Medulla oblongata (tissue), 1 donor: ENCODE results near the gene TRIM43B.
"Not testable (repeated sequence)": the region's sequence is repeated elsewhere in the genome, so short reads cannot be mapped to it uniquely, and the experiment has no call there.

ENCODE experiments used
- DNase-seq: peaks from one replicate; pipeline ENCODE4 v3.0.0-alpha.2; 2015; ENCODE audit errors: extremely low spot score

Gene TRIM43B

DNA sequence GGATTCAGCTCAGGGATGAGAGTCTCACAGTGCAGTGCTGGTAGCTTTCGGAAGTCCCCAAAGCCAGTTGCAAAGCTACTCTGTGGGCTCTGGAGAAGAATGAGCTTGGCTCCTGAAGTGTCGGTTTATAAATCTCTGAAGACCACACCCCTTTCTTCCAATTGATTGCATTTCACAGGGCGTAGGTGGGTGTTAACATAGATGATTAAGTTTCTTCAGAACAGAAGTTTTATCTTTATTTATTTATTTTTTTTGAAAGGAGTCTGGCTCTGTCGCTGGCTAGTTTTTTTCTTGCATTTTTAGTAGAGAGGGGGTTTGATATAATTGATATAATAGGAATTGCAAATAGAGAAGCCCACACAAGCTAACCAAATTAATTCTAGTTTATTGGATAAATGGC, at the start of gene TRIM43B:
Gene TRIM43B, minus strand, starts transcription at position 101 of the 400 bp plus-strand sequence. CDS start 2,040 bp downstream, outside the sequence.
- not testable (repeated sequence) for DNase-seq

- DNase-seq = no peak
Measured at GRCh38 chr2:95531254-95531771, 46.8 kb upstream of the TRIM43B start.

GRCh38 chr2:95530734-95531133, 46.2 kb upstream of the TRIM43B start:
- no peak for DNase-seq

DNA sequence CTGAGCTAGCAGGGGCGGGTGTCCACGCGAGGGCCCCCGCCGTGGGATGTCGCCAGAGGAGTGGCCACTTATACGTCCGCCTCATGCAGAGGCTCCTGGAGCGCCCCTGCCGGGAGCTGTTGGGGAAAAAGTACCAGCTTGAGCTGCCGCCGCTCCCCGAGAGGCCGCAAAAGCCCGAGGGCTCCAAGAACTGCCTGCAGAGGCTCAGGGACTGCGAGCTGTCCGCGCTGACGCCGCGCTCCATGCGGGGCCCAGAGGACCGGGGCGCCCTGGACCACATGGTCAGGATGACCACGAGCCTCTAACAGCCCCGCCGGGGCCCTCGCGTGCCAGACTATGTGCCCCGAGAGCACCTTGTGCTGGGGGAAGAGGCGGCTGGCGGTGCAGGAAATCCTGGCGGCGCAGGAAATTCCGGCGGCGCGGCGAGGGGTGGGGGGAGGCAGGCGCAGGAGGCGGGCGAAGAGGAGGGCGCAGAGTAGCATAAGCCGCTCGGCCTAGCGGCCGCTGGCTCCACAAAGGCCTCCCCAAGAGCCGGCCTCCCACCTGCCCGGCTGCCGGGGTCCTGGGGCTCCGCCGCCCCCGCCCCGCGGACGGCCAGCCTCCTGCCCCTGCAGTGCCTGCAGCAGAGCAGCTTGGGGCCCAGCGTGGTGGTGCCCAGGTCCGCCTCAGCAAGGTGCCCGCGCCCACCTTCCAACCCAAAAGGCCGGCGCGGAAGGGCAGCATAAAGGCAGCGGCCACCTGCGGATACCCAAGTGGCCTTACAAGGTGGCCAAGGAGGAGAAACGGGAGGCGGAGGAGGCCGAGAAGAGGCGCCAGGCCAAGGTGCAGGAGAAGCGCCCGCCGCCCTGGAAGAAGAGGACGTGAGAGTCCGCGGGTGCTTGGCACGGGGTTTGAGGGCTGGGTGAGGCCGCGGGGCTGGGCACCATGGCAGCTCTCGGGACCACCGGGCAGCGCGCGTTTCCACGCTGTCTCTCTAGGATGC, 42.1 kb upstream of the TRIM43B start:
- DNase-seq = peak; percentile 72

- peak; percentile 71 for DNase-seq
Measured at GRCh38 chr2:95525294-95526035, 40.9 kb upstream of the TRIM43B start.

- no peak for DNase-seq
Measured at GRCh38 chr2:95524195-95524594, 39.6 kb upstream of the TRIM43B start.

- no peak for DNase-seq
Measured at GRCh38 chr2:95514718-95515117, 30.2 kb upstream of the TRIM43B start.

GRCh38 chr2:95514226-95514625, 29.7 kb upstream of the TRIM43B start:
- not testable (repeated sequence) for DNase-seq

- DNase-seq = no peak
Measured at GRCh38 chr2:95509408-95509807, 24.9 kb upstream of the TRIM43B start.

DNA sequence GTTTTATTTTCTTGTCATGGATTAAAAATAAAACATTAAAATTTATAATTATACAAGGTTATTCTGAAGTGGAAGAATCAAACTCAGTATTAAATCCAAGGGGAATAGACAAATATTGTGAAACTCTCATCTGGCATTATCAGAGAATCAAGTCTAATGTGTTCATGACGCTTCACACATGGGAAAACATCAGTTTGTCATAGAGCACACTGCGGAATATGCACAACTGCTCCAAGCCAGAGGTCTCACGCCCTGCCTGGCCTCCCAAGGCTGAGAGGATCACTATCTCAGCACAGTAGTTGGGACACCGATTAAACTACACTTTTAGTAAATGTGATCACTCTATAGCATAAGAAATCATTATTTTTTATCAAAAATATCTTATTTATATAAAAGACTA, 20.7 kb upstream of the TRIM43B start:
- no peak for DNase-seq

DNA sequence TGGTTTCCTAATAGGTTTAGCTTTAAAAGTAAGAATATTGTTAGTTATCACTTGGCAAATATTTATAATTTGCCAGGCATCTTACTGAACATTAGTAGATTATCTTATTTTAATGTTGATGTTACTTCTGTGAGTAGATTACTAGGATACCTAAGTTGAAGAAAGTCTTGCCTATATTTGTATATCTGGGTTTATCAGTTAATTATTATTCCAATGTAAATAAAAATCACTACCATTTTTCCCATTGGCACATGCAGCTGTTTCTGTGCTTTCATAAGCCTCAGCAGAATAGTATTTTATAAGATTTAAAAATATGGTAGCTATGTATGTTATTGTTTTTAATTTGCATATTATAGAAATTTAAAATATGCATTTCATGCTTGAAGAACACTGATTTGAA, 16.3 kb upstream of the TRIM43B start:
- DNase-seq = no peak

DNA sequence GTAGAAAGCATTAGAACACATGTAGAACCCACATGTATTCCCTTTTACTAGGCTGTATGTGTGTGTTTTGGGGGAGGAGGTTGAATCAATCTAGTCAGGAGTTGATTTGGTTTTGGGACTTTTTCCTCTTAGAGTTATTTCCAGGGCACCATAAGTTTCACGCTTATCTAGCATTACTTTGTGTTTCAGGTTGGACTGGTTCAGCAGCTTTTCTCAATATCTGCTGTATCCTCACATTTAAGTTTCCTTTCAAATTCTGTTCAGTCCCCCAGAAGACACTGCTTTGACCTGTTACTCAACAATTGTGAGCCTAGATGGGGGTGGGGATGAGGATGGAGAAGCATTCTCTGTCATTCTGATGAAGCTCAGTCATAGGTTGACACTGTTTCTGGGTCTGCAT, 7.5 kb upstream of the TRIM43B start:
- DNase-seq = not testable (repeated sequence)

DNA sequence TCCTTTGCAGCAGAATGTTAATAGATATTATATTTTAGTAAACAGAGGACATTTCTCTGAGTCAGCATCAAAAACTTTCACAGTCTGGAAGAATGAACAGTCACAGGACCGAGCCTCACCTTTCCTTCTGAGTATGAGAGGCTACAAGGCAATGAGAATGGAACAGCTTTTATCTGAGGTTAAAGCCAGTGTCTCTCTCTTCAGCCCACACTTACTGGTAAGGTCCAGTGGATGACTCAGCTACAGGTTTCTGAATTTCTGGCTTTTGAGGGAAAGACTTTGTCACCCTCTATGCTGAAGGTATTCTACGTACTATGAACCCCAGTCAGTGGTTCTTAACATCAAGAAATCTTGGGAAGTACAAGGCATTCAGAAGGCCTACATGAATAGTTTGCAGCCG, 9.5 kb downstream of the TRIM43B start:
- DNase-seq = not testable (repeated sequence)

DNA sequence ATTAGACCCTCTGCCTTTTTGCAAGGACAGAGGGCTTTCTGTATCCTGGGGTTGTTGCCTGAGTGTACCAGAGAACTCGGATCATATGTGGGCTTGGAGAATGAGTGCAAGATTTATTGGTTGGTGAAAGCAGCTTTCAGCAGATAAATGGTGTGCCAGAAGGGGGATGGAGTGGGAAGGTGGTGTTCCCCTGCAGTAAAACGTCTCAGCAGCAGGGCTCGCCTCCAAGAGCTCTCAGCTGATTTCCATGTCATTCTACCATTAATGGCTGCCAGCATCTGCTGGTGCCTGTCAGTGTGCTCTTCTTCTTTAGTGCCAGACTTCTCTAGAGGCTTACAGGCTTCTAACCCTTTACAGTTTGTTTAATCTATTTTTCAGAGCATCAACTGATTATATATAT, 16.6 kb downstream of the TRIM43B start:
- DNase-seq = not testable (repeated sequence)

DNA sequence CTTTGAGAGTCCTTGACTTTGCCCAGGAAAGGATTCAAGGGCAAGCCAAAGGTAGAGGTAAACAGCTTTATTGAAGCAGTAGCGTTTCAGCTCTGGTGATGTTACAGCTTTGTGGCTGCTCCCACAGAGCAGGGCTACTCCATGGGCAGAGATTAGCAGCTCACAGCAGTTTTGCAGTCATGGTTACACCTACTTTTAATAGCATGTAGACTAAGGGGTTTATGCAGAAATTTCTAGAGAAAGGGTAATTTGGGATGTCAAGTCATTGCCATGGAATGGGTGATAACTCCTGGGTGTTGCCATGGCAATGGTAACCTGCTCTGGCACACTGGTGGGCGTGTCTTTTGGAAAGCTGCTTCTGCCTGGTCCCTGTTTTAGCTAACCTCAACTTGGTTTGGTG, 18.0 kb downstream of the TRIM43B start:
- DNase-seq = not testable (repeated sequence)

- DNase-seq = not testable (repeated sequence)
Measured at GRCh38 chr2:95463292-95463691, 21.3 kb downstream of the TRIM43B start.

DNA sequence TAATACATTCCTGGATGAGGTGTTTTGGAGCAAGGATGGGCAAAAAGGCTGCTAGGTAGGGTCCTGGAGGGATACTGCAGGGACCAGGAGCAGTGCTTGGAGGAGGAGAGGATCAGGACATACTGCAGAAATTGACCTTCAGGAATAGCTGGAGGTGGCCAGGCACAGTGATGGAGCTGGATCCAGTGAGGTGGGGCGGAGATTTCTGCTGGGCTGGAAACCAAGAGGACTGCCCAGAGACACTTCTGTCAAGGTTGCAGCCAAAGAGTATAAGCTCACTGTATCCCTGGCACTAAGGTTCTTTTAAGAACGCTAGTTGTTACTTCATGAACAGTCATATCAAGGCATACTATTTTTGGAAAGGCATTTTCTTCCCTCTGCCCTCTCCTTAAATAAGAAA, 39.2 kb downstream of the TRIM43B start:
- not testable (repeated sequence) for DNase-seq

GRCh38 chr2:95442474-95443099, 42.0 kb downstream of the TRIM43B start:
- DNase-seq = not testable (repeated sequence)

- DNase-seq = not testable (repeated sequence)
Measured at GRCh38 chr2:95435872-95436209, 48.7 kb downstream of the TRIM43B start.

GRCh38 chr2:95435162-95435871, 49.2 kb downstream of the TRIM43B start:
- not testable (repeated sequence) for DNase-seq

DNA sequence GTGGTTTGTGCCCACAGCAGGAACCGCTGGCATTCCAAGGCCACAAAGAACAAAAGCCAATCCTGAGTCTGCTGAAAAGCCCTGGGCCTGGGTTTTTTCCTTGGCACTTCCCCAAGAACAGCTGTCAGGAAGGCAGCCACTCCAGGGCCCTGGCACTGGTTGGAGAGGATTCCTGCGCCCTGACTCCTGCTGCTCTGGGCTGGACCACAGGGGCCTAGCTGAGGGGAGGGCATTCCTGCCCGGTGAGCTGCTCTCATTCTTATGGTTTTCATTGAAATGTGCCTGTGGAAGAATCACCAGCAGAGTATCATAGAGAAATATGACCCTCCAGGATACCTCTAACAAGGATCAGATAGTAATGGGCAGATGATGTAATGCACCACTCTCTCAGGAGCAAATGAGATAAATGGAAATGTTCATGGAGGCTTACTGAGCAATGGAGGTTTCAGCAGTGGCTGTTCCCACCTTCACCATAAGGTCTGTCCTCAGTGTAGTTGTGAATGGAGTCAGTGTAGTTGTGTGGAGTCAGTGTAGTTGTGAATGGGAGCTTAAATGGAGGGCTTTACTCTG, 50.0 kb downstream of the TRIM43B start:
- DNase-seq = not testable (repeated sequence)
